GM21825 (cell line): ENCODE measurements around the gene ARHGAP35.
"Not testable (repeated sequence)": the region's sequence is repeated elsewhere in the genome, so short reads cannot be mapped to it uniquely, and the experiment has no call there.

ENCODE experiments used
- ATAC-seq: cut with Tn5 transposase; IDR thresholded peaks from one replicate; pipeline ENCODE4 v1.9.1; 2021; ENCODE audit warnings: mild to moderate bottlenecking, moderate library complexity; ENCODE audit not compliant: unreplicated experiment

ARHGAP35 gene

GRCh38 chr19:46842791-46843190 lies 18.0 kb upstream of the ARHGAP35 start:
- ATAC-seq: no peak

- ATAC-seq: no peak
These were observed 16.7 kb upstream of the ARHGAP35 start for GRCh38 chr19:46844067-46844489.

GRCh38 chr19:46845959-46846459 lies 14.8 kb upstream of the ARHGAP35 start:
- no peak for ATAC-seq

GRCh38 chr19:46847528-46847927 lies 13.3 kb upstream of the ARHGAP35 start:
- no peak for ATAC-seq

GRCh38 chr19:46848389-46848788 lies 12.4 kb upstream of the ARHGAP35 start:
- no peak for ATAC-seq

GRCh38 chr19:46849610-46850009 lies 11.2 kb upstream of the ARHGAP35 start:
- no peak for ATAC-seq

GRCh38 chr19:46850228-46851203 lies 10.3 kb upstream of the ARHGAP35 start, which contains the start of gene AP2S1:
Gene AP2S1 (minus strand): TSS chr19:46850846. CDS start chr19:46850766, 80 bp downstream.
- peak; percentile 87 for ATAC-seq

- ATAC-seq: no peak
These were observed 8.0 kb upstream of the ARHGAP35 start for GRCh38 chr19:46852830-46853229.

- not testable (repeated sequence) for ATAC-seq
These were observed 6.1 kb upstream of the ARHGAP35 start for GRCh38 chr19:46854698-46855097.

GRCh38 chr19:46856062-46857022 lies 4.5 kb upstream of the ARHGAP35 start:
- no peak for ATAC-seq

GRCh38 chr19:46859637-46860124 lies 1.1 kb upstream of the ARHGAP35 start:
- no peak for ATAC-seq

- ATAC-seq: peak; percentile 66
These were observed 512 bp upstream of the ARHGAP35 start for GRCh38 chr19:46860125-46860845.

GRCh38 chr19:46861691-46862502 lies 1.1 kb downstream of the ARHGAP35 start:
- ATAC-seq: no peak

- ATAC-seq: no peak
These were observed 1.7 kb downstream of the ARHGAP35 start for GRCh38 chr19:46862503-46862834.

- no peak for ATAC-seq
These were observed 2.3 kb downstream of the ARHGAP35 start for GRCh38 chr19:46862974-46863632.

GRCh38 chr19:46863818-46864629 lies 3.2 kb downstream of the ARHGAP35 start:
- no peak for ATAC-seq

- no peak for ATAC-seq
These were observed 5.8 kb downstream of the ARHGAP35 start for GRCh38 chr19:46866407-46867136.
